H9 (cell line): Measurements from ENCODE around the gene SPC24. TPM values are rescaled to one million over a fixed set of nuclear protein-coding genes. Genes with fewer than 3 reads are reported as not detected.

ENCODE experiments used
- DNase-seq: peaks from one replicate; pipeline ENCODE4 v3.0.0-alpha.2; 2017
- H2AFZ ChIP-seq: one replicate; pipeline ENCODE4 v1.6.1; 2013; ENCODE audit warnings: mild to moderate bottlenecking, low read length, control low read depth, moderate library complexity
- H2AK5ac ChIP-seq: 2 replicates; pipeline ENCODE4 v1.6.1; 2013; ENCODE audit warnings: low read length, control low read depth, mixed read lengths; ENCODE audit not compliant: insufficient read length
- H2BK120ac ChIP-seq: one replicate; pipeline ENCODE4 v1.6.1; 2013; ENCODE audit warnings: low read depth, mild to moderate bottlenecking, low read length, control low read depth, inconsistent platforms; ENCODE audit not compliant: poor library complexity, severe bottlenecking
- H2BK12ac ChIP-seq: 2 replicates; pipeline ENCODE4 v1.6.1; 2013; ENCODE audit warnings: low read length, control low read depth, mixed read lengths, low read depth; ENCODE audit not compliant: insufficient read length
- H2BK15ac ChIP-seq: 2 replicates; pipeline ENCODE4 v1.6.1; 2013; ENCODE audit warnings: low read depth, low read length, control low read depth
- H2BK20ac ChIP-seq: one replicate; pipeline ENCODE4 v1.6.1; 2013; ENCODE audit warnings: low read depth, mild to moderate bottlenecking, low read length, control low read depth, inconsistent platforms; ENCODE audit not compliant: poor library complexity, severe bottlenecking
- H2BK5ac ChIP-seq: 2 replicates; pipeline ENCODE4 v1.6.1; 2013; ENCODE audit warnings: low read length, control low read depth, mixed read lengths; ENCODE audit not compliant: insufficient read length
- H3K14ac ChIP-seq: 2 replicates; pipeline ENCODE4 v1.6.1; 2013; ENCODE audit warnings: low read length, control low read depth; ENCODE audit not compliant: insufficient read depth
- H3K18ac ChIP-seq: 2 replicates; pipeline ENCODE4 v1.6.1; 2013; ENCODE audit warnings: low read depth, mild to moderate bottlenecking, mixed read lengths, low read length, control low read depth; ENCODE audit not compliant: insufficient read length
- H3K23ac ChIP-seq: 2 replicates; pipeline ENCODE4 v1.6.1; 2013; ENCODE audit warnings: low read length, control low read depth, mixed read lengths, low read depth; ENCODE audit not compliant: insufficient read length
- H3K23me2 ChIP-seq: 2 replicates; pipeline ENCODE4 v1.6.1; 2013; ENCODE audit warnings: low read depth, mild to moderate bottlenecking, mixed read lengths, low read length, control low read depth; ENCODE audit not compliant: insufficient read length, poor library complexity, severe bottlenecking
- H3K27ac ChIP-seq: 2 replicates; pipeline ENCODE4 v1.5.1; 2013; ENCODE audit warnings: low read length, control low read depth, mixed read lengths, low read depth; ENCODE audit not compliant: insufficient read length
- H3K27me3 ChIP-seq: 2 replicates; pipeline ENCODE4 v1.6.1; 2013; ENCODE audit warnings: low read length, control low read depth, inconsistent platforms; ENCODE audit not compliant: insufficient read depth
- H3K4ac ChIP-seq: 2 replicates; pipeline ENCODE4 v1.6.1; 2013; ENCODE audit warnings: low read depth, mild to moderate bottlenecking, control low read depth, inconsistent platforms, low read length, moderate library complexity
- H3K4me1 ChIP-seq: 2 replicates; pipeline ENCODE4 v1.6.1; 2013; ENCODE audit warnings: low read length, control low read depth, inconsistent platforms; ENCODE audit not compliant: insufficient read depth
- H3K4me2 ChIP-seq: 2 replicates; pipeline ENCODE4 v1.6.1; 2013; ENCODE audit warnings: low read length, control low read depth, mixed read lengths; ENCODE audit not compliant: insufficient read length, insufficient read depth
- H3K56ac ChIP-seq: 2 replicates; pipeline ENCODE4 v1.6.1; 2013; ENCODE audit warnings: low read depth, mild to moderate bottlenecking, mixed read lengths, low read length, control low read depth; ENCODE audit not compliant: insufficient read length
- H3K79me1 ChIP-seq: 2 replicates; pipeline ENCODE4 v1.6.1; 2013; ENCODE audit warnings: low read depth, mild to moderate bottlenecking, moderate library complexity, low read length, control low read depth, inconsistent platforms; ENCODE audit not compliant: insufficient read depth, poor library complexity, severe bottlenecking
- H3K79me2 ChIP-seq: 2 replicates; pipeline ENCODE4 v1.6.1; 2013; ENCODE audit warnings: low read length, control low read depth, inconsistent platforms; ENCODE audit not compliant: insufficient read depth
- H3K9ac ChIP-seq: 2 replicates; pipeline ENCODE4 v1.6.1; 2013; ENCODE audit warnings: low read length, control low read depth, mixed read lengths; ENCODE audit not compliant: insufficient read length; ENCODE audit errors: extremely low read depth
- H3K9me3 ChIP-seq: one replicate; pipeline ENCODE4 v1.6.1; 2013; ENCODE audit warnings: low read depth, low read length, inconsistent platforms; ENCODE audit not compliant: control insufficient read depth
- H3T11ph ChIP-seq: one replicate; pipeline ENCODE4 v1.6.1; 2013; ENCODE audit warnings: mild to moderate bottlenecking, low read length, control low read depth, inconsistent platforms
- H4K20me1 ChIP-seq: one replicate; pipeline ENCODE4 v1.6.1; 2013; ENCODE audit not compliant: control insufficient read depth, insufficient read length, insufficient read depth
- H4K5ac ChIP-seq: 2 replicates; pipeline ENCODE4 v1.6.1; 2013; ENCODE audit warnings: low read depth, mild to moderate bottlenecking, mixed read lengths, low read length, control low read depth; ENCODE audit not compliant: insufficient read length
- H4K8ac ChIP-seq: replicated peaks from 2 replicates; pipeline ENCODE4 v1.6.1; 2013; ENCODE audit warnings: low read length, control low read depth, mixed read lengths, low read depth; ENCODE audit not compliant: insufficient read length
- H4K91ac ChIP-seq: 2 replicates; pipeline ENCODE4 v1.6.1; 2013; ENCODE audit warnings: low read depth, mild to moderate bottlenecking, moderate library complexity, mixed read lengths, low read length, control low read depth; ENCODE audit not compliant: insufficient read length
- H3K27ac Mint-ChIP-seq, 3 experiments: 2 replicates in 2 of 3; 3 replicates in 1 of 3; pipeline ENCODE4 v1.8.0; 2020 to 2021; ENCODE audit warnings: mixed read lengths in 3 of 3, mild to moderate bottlenecking in 1 of 3, moderate library complexity in 1 of 3
- H3K27me3 Mint-ChIP-seq: 2 replicates; pipeline ENCODE4 v1.8.0; 2021; ENCODE audit warnings: low read depth, mild to moderate bottlenecking, moderate library complexity, mixed read lengths
- H3K36me3 Mint-ChIP-seq, 3 experiments: 2 replicates in 2 of 3; 3 replicates in 1 of 3; pipeline ENCODE4 v1.8.0; 2020 to 2021; ENCODE audit warnings: low read depth in 3 of 3, mixed read lengths in 3 of 3; ENCODE audit not compliant: insufficient read depth in 1 of 3
- H3K4me1 Mint-ChIP-seq, 2 experiments: 2 replicates each; pipeline ENCODE4 v1.8.0; 2020; ENCODE audit warnings: mixed read lengths in 2 of 2
- H3K4me3 Mint-ChIP-seq, 2 experiments: 2 replicates in 1 of 2; 3 replicates in 1 of 2; pipeline ENCODE4 v1.8.0; 2020 to 2021; ENCODE audit warnings: mild to moderate bottlenecking in 2 of 2, mixed read lengths in 2 of 2, moderate library complexity in 1 of 2
- H3K9me3 Mint-ChIP-seq, 2 experiments: 2 replicates in 1 of 2; 3 replicates in 1 of 2; pipeline ENCODE4 v1.8.0; 2020; ENCODE audit warnings: mild to moderate bottlenecking in 2 of 2, mixed read lengths in 2 of 2, moderate library complexity in 1 of 2
- CTCF ChIP-seq: fragments of 200-600 bp; sonication (generic); conservative IDR thresholded peaks from 3 replicates; pipeline ENCODE4 v1.8.0; 2021; ENCODE audit warnings: antibody characterized with exemption, mild to moderate bottlenecking
- whole genome bisulfite sequencing: extraction: QIAGEN DNeasy Blood & Tissue Kit; methylation state at CpG from one replicate; pipeline ENCODE4 v1.1.7; 2013; ENCODE audit warnings: missing lambda C conversion rate, low lambda C conversion rate, mixed read lengths; ENCODE audit not compliant: insufficient read length; ENCODE audit errors: extremely low coverage; 5-methylcytosine and 5-hydroxymethylcytosine counted together
- total RNA-seq: library from RNA; stranded (reverse); gene quantifications from 2 replicates; pipeline ENCODE4 v1.2.1, GENCODE V29; 2021

SPC24 gene
- total RNA-seq, 1 experiment from 2014 or later = 51.5 TPM

GRCh38 chr19:11115042-11115441, 40.5 kb downstream of the SPC24 start:
- Mint-ChIP-seq H3K4me1 (no peaks in the 10 kb centered on the region), H3K36me3 (peaks cover 74 to 96% (median 94%) of the 10 kb centered on the region in 3 experiments), H3K27ac (peak overlapping the region; percentile 23 to 79 (median 35); a peak in 2 of 7 replicates), H3K27me3 (no peaks in the 10 kb centered on the region), H3K9me3 (no peaks in the 10 kb centered on the region), H3K4me3 (no peak overlapping the region)
- no peaks in the 10 kb centered on the region for H3K4me1 ChIP-seq
- DNase-seq = no peak
- no peak for TF ChIP-seq CTCF
- whole genome bisulfite sequencing = no CpG with 5 or more reads among the region's 5 CpGs
- H2BK12ac ChIP-seq = no peak overlapping the region
- H3K4me2 ChIP-seq = no peak overlapping the region
- H3K27ac ChIP-seq = no peak overlapping the region
- no peaks in the 10 kb centered on the region for H3K23me2 ChIP-seq
- no peaks in the 10 kb centered on the region for H3K79me2 ChIP-seq
- H2AFZ ChIP-seq = no peak overlapping the region
- no peak overlapping the region for H3K14ac ChIP-seq
- H2AK5ac ChIP-seq = no peak overlapping the region
- no peak overlapping the region for H2BK15ac ChIP-seq
- no peaks in the 10 kb centered on the region for H3K27me3 ChIP-seq
- H2BK5ac ChIP-seq = no peak overlapping the region
- no peak overlapping the region for H3K18ac ChIP-seq
- no peaks in the 10 kb centered on the region for H3K79me1 ChIP-seq
- H4K20me1 ChIP-seq = peaks cover 5% of the 10 kb centered on the region
- H3K9ac ChIP-seq = no peak overlapping the region
- H4K91ac ChIP-seq = no peak overlapping the region
- no peak overlapping the region for H2BK120ac ChIP-seq
- no peak overlapping the region for H3T11ph ChIP-seq
- H4K5ac ChIP-seq = no peak overlapping the region
- H3K9me3 ChIP-seq = no peaks in the 10 kb centered on the region
- no peak overlapping the region for H3K23ac ChIP-seq
- no peak overlapping the region for H4K8ac ChIP-seq
- H2BK20ac ChIP-seq = no peak overlapping the region
- no peak overlapping the region for H3K56ac ChIP-seq
- no peak overlapping the region for H3K4ac ChIP-seq
